GM12878 (cell line): Measurements from ENCODE around the gene ZBTB18. TPM values are rescaled to one million over a fixed set of nuclear protein-coding genes. Genes with fewer than 3 reads are reported as not detected.

ENCODE experiments used
- ATAC-seq: fragments of 200-7000 bp; cut with Tn5 transposase; 3 replicates; pipeline ENCODE4 v1.9.1; 2020; ENCODE audit warnings: mild to moderate bottlenecking, moderate library complexity
- BruUV-seq: library from RNA; stranded (reverse); fragments of 400-500 nt; replicated peaks from 2 replicates; lab custom pipeline; 2021; lab: Mats Ljungman, UMichigan
- CTCF ChIA-PET: fragments of 300-600 bp; sonication (Branson Sonifier 250); formaldehyde crosslinking; extraction: SDS; loops from one replicate; lab custom pipeline; 2021; ENCODE audit warnings: inconsistent platforms; lab: Yijun Ruan, JAX
- POLR2A ChIA-PET: fragments of 350-600 bp; formaldehyde crosslinking; extraction: SDS; loops from one replicate; lab custom pipeline; 2021; ENCODE audit warnings: inconsistent platforms; lab: Charles Lee
- RAD21 ChIA-PET: fragments of 300-600 bp; sonication (Branson Sonifier 250); formaldehyde crosslinking; loops from one replicate; lab custom pipeline; 2023; ENCODE audit warnings: antibody characterized with exemption; ENCODE audit not compliant: unreplicated experiment; lab: Charles Lee
- SMC1A ChIA-PET: fragments of 300-600 bp; sonication (Branson Sonifier 250); formaldehyde crosslinking; loops from one replicate; lab custom pipeline; 2023; ENCODE audit not compliant: unreplicated experiment, uncharacterized antibody; lab: Charles Lee
- DNase-seq: peaks from one replicate; pipeline ENCODE4 v3.0.0-alpha.2; 2011; ENCODE audit warnings: low read depth, low spot score
- FAIRE-seq: peaks from 3 replicates; lab custom pipeline; 2011; peaks lifted over from hg19 to GRCh38; lab: Jason Lieb, UNC
- H2AFZ ChIP-seq: 2 replicates; pipeline ENCODE4 v1.6.0; 2011; ENCODE audit warnings: low read depth, low read length, control low read depth; ENCODE audit not compliant: control insufficient read depth
- H3K27ac ChIP-seq: 2 replicates; pipeline ENCODE4 v1.5.1; 2011; ENCODE audit warnings: control low read depth; ENCODE audit not compliant: control insufficient read depth, insufficient read depth
- H3K27me3 ChIP-seq, 2 experiments: replicated peaks in 1 of 2; 2 replicates each; pipeline versions ENCODE4 v1.6.0 to v1.6.1; 2011; ENCODE audit warnings: low read length in 1 of 2; ENCODE audit not compliant: control insufficient read depth in 2 of 2, insufficient read depth in 2 of 2
- H3K36me3 ChIP-seq, 2 experiments: 2 replicates each; pipeline ENCODE4 v1.5.1; 2011; ENCODE audit warnings: low read length in 1 of 2; ENCODE audit not compliant: control insufficient read depth in 2 of 2, insufficient read depth in 2 of 2
- H3K4me1 ChIP-seq: 2 replicates; pipeline ENCODE4 v1.6.1; 2011; ENCODE audit warnings: mild to moderate bottlenecking, low read length, moderate library complexity, mixed read lengths; ENCODE audit not compliant: control insufficient read depth, insufficient read depth
- H3K4me2 ChIP-seq: 2 replicates; pipeline ENCODE4 v1.6.0; 2011; ENCODE audit warnings: control low read depth; ENCODE audit not compliant: control insufficient read depth, insufficient read depth
- H3K4me3 ChIP-seq: fragments of 200-600 bp; sonication (generic); 2 replicates; pipeline ENCODE4 v1.5.1; 2016
- H3K79me2 ChIP-seq: 2 replicates; pipeline ENCODE4 v1.6.0; 2011; ENCODE audit warnings: low read length; ENCODE audit not compliant: control insufficient read depth, insufficient read depth
- H3K9ac ChIP-seq: 2 replicates; pipeline ENCODE4 v1.8.0; 2011; ENCODE audit warnings: low read length, control low read depth, mixed read lengths; ENCODE audit not compliant: control insufficient read depth, insufficient read depth
- H3K9me3 ChIP-seq: replicated peaks from 3 replicates; pipeline ENCODE4 v1.5.1; 2011; ENCODE audit warnings: mild to moderate bottlenecking, low read length; ENCODE audit not compliant: control insufficient read depth, insufficient read depth
- H4K20me1 ChIP-seq: 2 replicates; pipeline ENCODE4 v1.6.0; 2011; ENCODE audit not compliant: control insufficient read depth, insufficient read depth
- ATF3 ChIP-seq: IDR thresholded peaks from 2 replicates; pipeline ENCODE4 v1.6.1; 2011; ENCODE audit warnings: low read depth, mild to moderate bottlenecking, low read length, moderate library complexity, borderline replicate concordance; ENCODE audit errors: extremely low read depth
- BCL11A ChIP-seq: IDR thresholded peaks from 2 replicates; pipeline ENCODE4 v1.6.1; 2011; ENCODE audit warnings: low read depth, low read length
- CREB1 ChIP-seq: IDR thresholded peaks from 2 replicates; pipeline ENCODE4 v1.6.1; 2012; ENCODE audit warnings: low read depth, mild to moderate bottlenecking, inconsistent platforms
- CUX1 ChIP-seq: IDR thresholded peaks from 2 replicates; pipeline ENCODE4 v1.6.1; 2012; ENCODE audit warnings: improper control_type of control experiment, low read depth, low read length; ENCODE audit not compliant: insufficient replicate concordance
- FOXK2 ChIP-seq: fragments of 450-650 bp; IDR thresholded peaks from 2 replicates; pipeline ENCODE4 v1.6.1; 2017; ENCODE audit warnings: mild to moderate bottlenecking, moderate library complexity
- IKZF2 ChIP-seq, 2 experiments: fragments of 450-650 bp; IDR thresholded peaks; 2 replicates each; pipeline ENCODE4 v1.6.1; 2017; ENCODE audit warnings: mild to moderate bottlenecking in 2 of 2, moderate library complexity in 2 of 2
- IRF4 ChIP-seq: IDR thresholded peaks from 2 replicates; pipeline ENCODE4 v1.6.1; 2011; ENCODE audit warnings: low read depth, low read length
- MTA3 ChIP-seq: IDR thresholded peaks from 2 replicates; pipeline ENCODE4 v1.6.1; 2012; ENCODE audit warnings: low read length, inconsistent platforms, borderline replicate concordance
- MYC ChIP-seq: IDR thresholded peaks from 2 replicates; pipeline ENCODE4 v1.6.1; 2011; ENCODE audit warnings: mild to moderate bottlenecking, low read length, moderate library complexity, inconsistent platforms; ENCODE audit not compliant: insufficient read depth, insufficient replicate concordance, insufficient read length, severe bottlenecking
- NBN ChIP-seq: fragments of 450-650 bp; IDR thresholded peaks from 2 replicates; pipeline ENCODE4 v1.6.1; 2016
- NR2F1 ChIP-seq: fragments of 450-650 bp; conservative IDR thresholded peaks from 2 replicates; pipeline ENCODE4 v1.6.1; 2017; ENCODE audit warnings: mild to moderate bottlenecking
- PKNOX1 ChIP-seq: fragments of 450-650 bp; IDR thresholded peaks from 2 replicates; pipeline ENCODE4 v1.6.1; 2016; ENCODE audit warnings: mild to moderate bottlenecking
- RBBP5 ChIP-seq: fragments of 200-600 bp; sonication (generic); conservative IDR thresholded peaks from 2 replicates; pipeline ENCODE4 v1.6.1; 2016
- RELB ChIP-seq: fragments of 450-650 bp; IDR thresholded peaks from 2 replicates; pipeline ENCODE4 v1.6.1; 2017; ENCODE audit warnings: low read depth, mild to moderate bottlenecking, moderate library complexity
- SREBF1 ChIP-seq: IDR thresholded peaks from 2 replicates; pipeline ENCODE4 v1.6.1; 2012; ENCODE audit warnings: mild to moderate bottlenecking, low read length
- STAT3 ChIP-seq: IDR thresholded peaks from 2 replicates; pipeline ENCODE4 v1.6.1; 2011; ENCODE audit warnings: low read depth, low read length, improper control_type of control experiment
- TCF3 ChIP-seq: IDR thresholded peaks from 2 replicates; pipeline ENCODE4 v1.6.1; 2012; ENCODE audit warnings: low read depth, mild to moderate bottlenecking, low read length, borderline replicate concordance; ENCODE audit not compliant: insufficient read depth
- YY1 ChIP-seq: IDR thresholded peaks from 2 replicates; pipeline ENCODE4 v1.6.1; 2011; ENCODE audit warnings: low read depth, mild to moderate bottlenecking, low read length
- WGBS: methylation state at CpG from one replicate; pipeline ENCODE4 v1.1.6; 2016; ENCODE audit warnings: low lambda C conversion rate; ENCODE audit not compliant: insufficient replicate concordance, insufficient coverage; ENCODE audit errors: missing lambda C conversion rate; 5-methylcytosine and 5-hydroxymethylcytosine counted together
- in situ Hi-C: fragments of 300-500 bp; cut with MboI; formaldehyde crosslinking; loops from 9 replicates; pipeline ENCODE4 v1.14.3; 2018; ENCODE audit warnings: mixed read lengths
- intact Hi-C: fragments of 100-400 bp; cut with micrococcal nuclease; formaldehyde crosslinking; loops from one replicate; pipeline ENCODE4 v1.14.2; 2022; ENCODE audit not compliant: unreplicated experiment
- polyA plus RNA-seq, 11 experiments: library from polyadenylated mRNA; depleted of rRNA in 4 of 11; unstranded in 6 of 11; stranded (reverse) in 5 of 11; fragments of >200 nt; fragmentation: Nextera tagmentation in 4 of 11; fragmentation: Illumina TruSeq in 1 of 11; extraction: Ambion mirVana in 4 of 11; extraction: Trizol in 1 of 11; gene quantifications; 1 replicate in 1 of 11; 2 replicates in 10 of 11; pipeline versions ENCODE4 v1.2.1 to v1.2.3, GENCODE V29; 2011 to 2016; ENCODE audit warnings: inconsistent platforms in 2 of 11, missing spikeins in 2 of 11, low read depth in 1 of 11
- total RNA-seq, 4 experiments: library from RNA; depleted of rRNA in 3 of 4; stranded (reverse); fragments of >200 nt in 3 of 4; fragmentation: Illumina TruSeq in 1 of 4; extraction: Trizol in 1 of 4; gene quantifications; 2 replicates each; pipeline versions ENCODE4 v1.2.1 to v1.2.3, GENCODE V29; 2013 to 2021

The ZBTB18 gene
- total and polyA plus RNA-seq, 10 of the 15 experiments (the other 5 are each of a cell fraction or from before 2014, with no cell fraction given): 0.27 to 8.6 (median 6.1) TPM

GRCh38 chr1:244096066-244096610 lies 45.1 kb downstream of the ZBTB18 start:
- no peaks in the 10 kb centered on the region for H3K79me2 ChIP-seq
- H3K4me3 ChIP-seq: no peak overlapping the region
- ChIA-PET POLR2A (no interaction called here), RAD21 (no interaction called here), CTCF (no interaction called here), SMC1A (no interaction called here)
- peaks cover 0 to 9% of the 10 kb centered on the region in 2 experiments; a peak in 1 of 4 replicates for H3K27me3 ChIP-seq
- no TSS peak for BruUV-seq
- no peak overlapping the region for H2AFZ ChIP-seq
- H3K4me1 ChIP-seq: no peaks in the 10 kb centered on the region
- H3K4me2 ChIP-seq: no peak overlapping the region
- no peak for FAIRE-seq
- H3K9ac ChIP-seq: no peak overlapping the region
- H4K20me1 ChIP-seq: no peaks in the 10 kb centered on the region
- WGBS: 38% methylated on average over 13 of the region's 13 CpGs
- intact Hi-C loops: no loop called here
- no peak overlapping the region for H3K27ac ChIP-seq
- no peak for DNase-seq
- H3K36me3 ChIP-seq: no peaks in the 10 kb centered on the region
- in situ Hi-C loops: no loop called here
- H3K9me3 ChIP-seq: no peaks in the 10 kb centered on the region
- no peak for ATAC-seq
- TF ChIP-seq CREB1 (no peak), TCF3 (no peak), STAT3 (no peak), BCL11A (no peak), IKZF2 (IDR thresholded peaks at IDR 0.05) (no peak), ATF3 (no peak), IRF4 (no peak), MTA3 (no peak), FOXK2 (no peak), NR2F1 (no peak), CUX1 (no peak), MYC (no peak), RBBP5 (no peak), YY1 (no peak), NBN (no peak), SREBF1 (no peak), RELB (no peak), PKNOX1 (no peak)
